ENCODE data around the gene PSMD8. TPM values are rescaled to one million over a fixed set of nuclear protein-coding genes. Genes with fewer than 3 reads are reported as not detected.
"Not testable (repeated sequence)": the region's sequence is repeated elsewhere in the genome, so short reads cannot be mapped to it uniquely, and the experiment has no call there.

The PSMD8 gene
- total and polyA plus RNA-seq, 4 donors, result 92.4 to 119 (median 102) TPM

GRCh38 chr19:38417544-38418506 lies 43.5 kb downstream of the PSMD8 start:
- intact Hi-C loops (cut with DNase I), result no loop called here
- H3K9me3 ChIP-seq (ENCODE audit: control insufficient read depth, low read length), result no peaks in the 10 kb centered on the region
- ATAC-seq (ENCODE audit: low FRiP score) (peak; percentile 64), DNase-seq (peak; percentile 81 to 86)
- H3K36me3 ChIP-seq (ENCODE audit: control insufficient read depth in 1 of 2, insufficient read depth in 2 of 2, low read length in 1 of 2), result no peaks in the 10 kb centered on the region
- no peak overlapping the region for H3K4me3 ChIP-seq (ENCODE audit: low read length in 2 of 2)
- no peak overlapping the region for H3K27ac ChIP-seq (ENCODE audit: low read depth in 1 of 2, low read length in 2 of 2)
- H3K27me3 ChIP-seq (ENCODE audit: control insufficient read depth in 1 of 2, insufficient read depth in 2 of 2, low read length in 1 of 2), result no peaks in the 10 kb centered on the region
- H3K4me1 ChIP-seq (ENCODE audit: control insufficient read depth in 1 of 2, insufficient read depth in 2 of 2, low read length in 2 of 2), result no peaks in the 10 kb centered on the region
- 7 to 8% methylated on average over 40 to 49 of the region's 49 CpGs for WGBS, 2 donors

- WGBS, 2 donors, result 82 to 91% methylated on average over 9 of the region's 9 CpGs
- Histone ChIP-seq H3K9me3 (ENCODE audit: control insufficient read depth, low read length) (no peaks in the 10 kb centered on the region), H3K36me3 (ENCODE audit: control insufficient read depth in 1 of 2, insufficient read depth in 2 of 2, low read length in 1 of 2) (no peaks in the 10 kb centered on the region), H3K27me3 (ENCODE audit: control insufficient read depth in 1 of 2, insufficient read depth in 2 of 2, low read length in 1 of 2) (no peaks in the 10 kb centered on the region), H3K27ac (ENCODE audit: low read depth in 1 of 2, low read length in 2 of 2) (no peak overlapping the region), H3K4me1 (ENCODE audit: control insufficient read depth in 1 of 2, insufficient read depth in 2 of 2, low read length in 2 of 2) (no peaks in the 10 kb centered on the region), H3K4me3 (ENCODE audit: low read length in 2 of 2) (no peak overlapping the region)
- DNase-seq (no peak), ATAC-seq (ENCODE audit: low FRiP score) (no peak)
- intact Hi-C loops (cut with DNase I), result no loop called here
Measured at GRCh38 chr19:38420935-38421334, 46.6 kb downstream of the PSMD8 start.

- DNase-seq (no peak), ATAC-seq (ENCODE audit: low FRiP score) (no peak)
- Histone ChIP-seq H3K36me3 (ENCODE audit: control insufficient read depth in 1 of 2, insufficient read depth in 2 of 2, low read length in 1 of 2) (no peaks in the 10 kb centered on the region), H3K4me1 (ENCODE audit: control insufficient read depth in 1 of 2, insufficient read depth in 2 of 2, low read length in 2 of 2) (no peaks in the 10 kb centered on the region), H3K9me3 (ENCODE audit: control insufficient read depth, low read length) (no peaks in the 10 kb centered on the region), H3K27me3 (ENCODE audit: control insufficient read depth in 1 of 2, insufficient read depth in 2 of 2, low read length in 1 of 2) (no peaks in the 10 kb centered on the region), H3K27ac (ENCODE audit: low read depth in 1 of 2, low read length in 2 of 2) (no peak overlapping the region), H3K4me3 (ENCODE audit: low read length in 2 of 2) (no peak overlapping the region)
- intact Hi-C loops (cut with DNase I), result no loop called here
- WGBS, 2 donors, result 74 to 82% methylated on average over 14 of the region's 14 CpGs
Measured at GRCh38 chr19:38421856-38422255, 47.5 kb downstream of the PSMD8 start.

- no peaks in the 10 kb centered on the region for H3K9me3 ChIP-seq (ENCODE audit: control insufficient read depth, low read length)
- no peaks in the 10 kb centered on the region for H3K36me3 ChIP-seq (ENCODE audit: control insufficient read depth in 1 of 2, insufficient read depth in 2 of 2, low read length in 1 of 2)
- DNase-seq, result no peak
- no peaks in the 10 kb centered on the region for H3K4me1 ChIP-seq (ENCODE audit: control insufficient read depth in 1 of 2, insufficient read depth in 2 of 2, low read length in 2 of 2)
- intact Hi-C loops (cut with DNase I), result no loop called here
- H3K4me3 ChIP-seq (ENCODE audit: low read length in 2 of 2), result no peak overlapping the region
- H3K27me3 ChIP-seq (ENCODE audit: control insufficient read depth in 1 of 2, insufficient read depth in 2 of 2, low read length in 1 of 2), result no peaks in the 10 kb centered on the region
- H3K27ac ChIP-seq (ENCODE audit: low read depth in 1 of 2, low read length in 2 of 2), result no peak overlapping the region
- no peak for ATAC-seq (ENCODE audit: low FRiP score)
- 81 to 82% methylated on average over 7 of the region's 7 CpGs for WGBS, 2 donors
Measured at GRCh38 chr19:38422438-38422837, 48.1 kb downstream of the PSMD8 start.

- intact Hi-C loops (cut with DNase I), result no loop called here
- DNase-seq (no peak), ATAC-seq (ENCODE audit: low FRiP score) (no peak)
- Histone ChIP-seq H3K27ac (ENCODE audit: low read depth in 1 of 2, low read length in 2 of 2) (no peak overlapping the region), H3K36me3 (ENCODE audit: control insufficient read depth in 1 of 2, insufficient read depth in 2 of 2, low read length in 1 of 2) (no peaks in the 10 kb centered on the region), H3K9me3 (ENCODE audit: control insufficient read depth, low read length) (no peaks in the 10 kb centered on the region), H3K4me3 (ENCODE audit: low read length in 2 of 2) (no peak overlapping the region), H3K27me3 (ENCODE audit: control insufficient read depth in 1 of 2, insufficient read depth in 2 of 2, low read length in 1 of 2) (no peaks in the 10 kb centered on the region), H3K4me1 (ENCODE audit: control insufficient read depth in 1 of 2, insufficient read depth in 2 of 2, low read length in 2 of 2) (no peaks in the 10 kb centered on the region)
- WGBS, 2 donors, result 89 to 90% methylated on average over 4 to 5 of the region's 5 CpGs
Measured at GRCh38 chr19:38424272-38424671, 49.9 kb downstream of the PSMD8 start.

- ATAC-seq (ENCODE audit: low FRiP score), result no peak
- no peaks in the 10 kb centered on the region for H3K36me3 ChIP-seq (ENCODE audit: control insufficient read depth in 1 of 2, insufficient read depth in 2 of 2, low read length in 1 of 2)
- H3K27me3 ChIP-seq (ENCODE audit: control insufficient read depth in 1 of 2, insufficient read depth in 2 of 2, low read length in 1 of 2), result no peaks in the 10 kb centered on the region
- 64 to 74% methylated on average over 7 of the region's 7 CpGs for WGBS, 2 donors
- no peak overlapping the region for H3K4me3 ChIP-seq (ENCODE audit: low read length in 2 of 2)
- no peak overlapping the region for H3K27ac ChIP-seq (ENCODE audit: low read depth in 1 of 2, low read length in 2 of 2)
- no peak for DNase-seq
- H3K9me3 ChIP-seq (ENCODE audit: control insufficient read depth, low read length), result no peaks in the 10 kb centered on the region
- intact Hi-C loops (cut with DNase I), result no loop called here
- no peaks in the 10 kb centered on the region for H3K4me1 ChIP-seq (ENCODE audit: control insufficient read depth in 1 of 2, insufficient read depth in 2 of 2, low read length in 2 of 2)
Measured at GRCh38 chr19:38425222-38425809, 50.9 kb downstream of the PSMD8 start.

- no peak within 1 kb of the TSS for H3K27ac ChIP-seq (ENCODE audit: low read depth in 1 of 2, low read length in 2 of 2)
- peak in 1 of 2 donors; percentile 67 for DNase-seq
- ATAC-seq (ENCODE audit: low FRiP score), result peak; percentile 46
Measured at GRCh38 chr19:38425810-38426466, 51.6 kb downstream of the PSMD8 start, which contains the start of gene RASGRP4. TSS of gene RASGRP4 (minus strand) at chr19:38426219. CDS start at chr19:38426091, 128 bp downstream.

GRCh38 chr19:38427035-38427677 lies 52.8 kb downstream of the PSMD8 start:
- H3K36me3 ChIP-seq (ENCODE audit: control insufficient read depth in 1 of 2, insufficient read depth in 2 of 2, low read length in 1 of 2); H3K27ac ChIP-seq (ENCODE audit: low read depth in 1 of 2, low read length in 2 of 2); intact Hi-C loops (cut with DNase I); H3K4me3 ChIP-seq (ENCODE audit: low read length in 2 of 2); H3K4me1 ChIP-seq (ENCODE audit: control insufficient read depth in 1 of 2, insufficient read depth in 2 of 2, low read length in 2 of 2); DNase-seq; H3K9me3 ChIP-seq (ENCODE audit: control insufficient read depth, low read length); H3K27me3 ChIP-seq (ENCODE audit: control insufficient read depth in 1 of 2, insufficient read depth in 2 of 2, low read length in 1 of 2); ATAC-seq (ENCODE audit: low FRiP score): not testable (repeated sequence)
- WGBS, 2 donors, result 66 to 68% methylated on average over 17 of the region's 17 CpGs

More at GRCh38 chr19:38425810-38426466, 51.6 kb downstream of the PSMD8 start, which contains the start of gene RASGRP4:
- H3K36me3 ChIP-seq (ENCODE audit: control insufficient read depth in 1 of 2, insufficient read depth in 2 of 2, low read length in 1 of 2), result no peaks in the 10 kb centered on the region
- intact Hi-C loops (cut with DNase I), result no loop called here
- H3K4me1 ChIP-seq (ENCODE audit: control insufficient read depth in 1 of 2, insufficient read depth in 2 of 2, low read length in 2 of 2), result no peaks in the 10 kb centered on the region
- H3K4me3 ChIP-seq (ENCODE audit: low read length in 2 of 2), result no peak within 1 kb of the TSS
- H3K9me3 ChIP-seq (ENCODE audit: control insufficient read depth, low read length), result no peaks in the 10 kb centered on the region
- WGBS, 2 donors, result 16 to 18% methylated on average over 17 to 20 of the region's 20 CpGs
- no peaks in the 10 kb centered on the region for H3K27me3 ChIP-seq (ENCODE audit: control insufficient read depth in 1 of 2, insufficient read depth in 2 of 2, low read length in 1 of 2)

All from aorta (tissue), 5 donors.